Activated CD4-positive, alpha-beta T cell treated with anti-CD3 and anti-CD28 coated beads for 48 hours (primary cell): ENCODE measurements around the gene OR4E1.
"Not testable (repeated sequence)": the region's sequence is repeated elsewhere in the genome, so short reads cannot be mapped to it uniquely, and the experiment has no call there.

Source experiments
- DNase-seq: peaks from one replicate; pipeline ENCODE4 v3.0.0-alpha.2; 2020

The OR4E1 gene

DNA sequence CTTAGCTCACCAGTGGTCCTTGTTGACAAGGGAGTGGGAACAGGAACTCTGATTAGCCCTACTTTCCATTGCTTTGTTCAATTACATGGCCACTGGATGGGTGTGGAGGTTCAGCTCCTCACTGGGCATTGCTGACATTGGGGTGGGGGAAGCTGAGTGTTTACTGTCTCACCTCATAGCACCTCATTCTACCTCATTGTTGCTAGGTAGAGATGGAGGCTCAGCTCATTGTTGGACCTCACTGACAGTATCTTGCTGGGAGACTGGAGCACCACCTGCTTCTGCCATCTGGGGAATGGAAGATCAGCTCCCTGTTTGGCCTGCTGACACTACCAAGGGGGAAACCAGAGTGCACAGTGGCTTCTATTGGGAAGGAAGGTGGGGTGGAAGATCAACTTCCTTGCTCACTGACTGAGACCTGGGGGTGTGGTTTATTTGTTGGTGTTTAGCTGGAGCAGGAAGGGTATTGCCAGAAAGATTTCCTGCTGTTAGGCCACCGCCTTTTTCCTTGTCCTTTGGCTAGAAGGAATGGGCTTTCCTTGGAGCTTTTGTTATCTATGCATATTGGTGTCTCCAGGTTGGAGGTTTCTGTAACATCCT is 21.3 kb downstream of the OR4E1 start:
- no peak for DNase-seq

GRCh38 chr14:21647380-21647779 is 26.2 kb downstream of the OR4E1 start:
- no peak for DNase-seq

DNA sequence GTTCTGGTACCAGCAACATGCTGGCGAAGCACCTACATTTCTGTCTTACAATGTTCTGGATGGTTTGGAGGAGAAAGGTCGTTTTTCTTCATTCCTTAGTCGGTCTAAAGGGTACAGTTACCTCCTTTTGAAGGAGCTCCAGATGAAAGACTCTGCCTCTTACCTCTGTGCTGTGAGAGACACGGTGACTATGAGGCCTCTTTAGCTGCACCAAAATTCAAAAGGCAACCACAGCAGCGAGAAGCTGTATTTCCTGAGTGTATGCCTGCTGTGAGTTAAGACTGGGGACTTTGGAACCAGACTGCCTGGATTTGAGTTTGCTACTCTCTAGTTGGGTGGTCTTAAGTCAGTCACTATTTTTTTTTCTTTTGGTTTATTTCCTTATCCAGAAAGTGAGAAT is 30.2 kb downstream of the OR4E1 start:
- DNase-seq = no peak

DNA sequence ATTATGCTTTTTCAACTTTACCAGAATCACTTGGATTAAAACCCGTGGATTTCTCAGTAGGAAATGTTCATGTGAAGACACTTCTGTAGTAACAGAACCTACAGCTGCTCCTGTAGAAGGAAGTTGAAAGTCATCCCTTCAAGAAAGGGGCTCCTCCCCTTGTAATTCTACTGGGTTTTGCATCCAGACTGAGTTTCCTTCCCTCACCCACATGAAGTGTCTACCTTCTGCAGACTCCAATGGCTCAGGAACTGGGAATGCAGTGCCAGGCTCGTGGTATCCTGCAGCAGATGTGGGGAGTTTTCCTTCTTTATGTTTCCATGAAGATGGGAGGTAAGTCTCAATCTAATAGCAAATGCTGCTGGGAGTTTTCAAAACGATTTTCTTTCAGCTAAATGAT is 30.9 kb downstream of the OR4E1 start:
- no peak for DNase-seq

GRCh38 chr14:21634840-21635239 is 38.8 kb downstream of the OR4E1 start, which contains the start of gene OR10G2:
Gene OR10G2 (minus strand): TSS chr14:21634940. CDS start chr14:21634842, 98 bp downstream.
- DNase-seq = no peak

DNA sequence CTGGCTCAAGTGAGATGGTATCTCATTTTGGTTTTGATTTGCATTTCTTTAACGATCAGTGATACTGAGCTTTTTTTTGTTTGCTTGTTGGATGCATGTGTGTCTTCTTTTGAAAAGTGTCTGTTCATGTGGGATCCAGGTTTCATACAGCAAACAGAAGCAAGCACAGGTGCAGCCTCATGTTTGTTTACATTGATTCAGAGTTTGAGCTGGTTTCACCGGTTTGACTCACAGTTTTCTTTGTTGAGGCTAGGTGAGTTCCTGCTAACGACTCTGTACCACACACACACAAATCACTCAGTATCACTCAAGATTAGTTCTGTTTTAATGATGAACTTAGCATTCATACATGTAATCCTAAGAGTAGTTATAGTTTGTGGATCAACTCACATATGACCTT is 42.5 kb downstream of the OR4E1 start:
- DNase-seq = no peak

DNA sequence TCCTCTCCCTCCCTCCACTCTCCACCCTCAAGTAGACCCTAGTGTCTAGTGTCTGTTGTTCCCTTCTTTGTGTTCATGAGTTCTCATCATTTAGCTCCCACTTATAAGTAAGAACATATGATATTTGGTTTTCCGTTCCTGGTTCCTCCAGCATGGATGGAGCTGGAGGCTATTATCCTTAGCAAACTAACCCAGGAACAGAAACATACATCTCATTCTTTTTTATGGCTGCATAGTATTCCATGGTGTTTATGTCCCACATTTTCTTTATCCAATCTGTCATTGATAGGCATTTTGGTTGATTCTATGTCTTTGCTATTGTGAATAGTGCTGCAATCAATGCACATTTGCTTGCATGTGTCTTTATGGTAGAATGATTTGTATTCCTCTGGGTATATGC is 43.1 kb downstream of the OR4E1 start:
- DNase-seq = not testable (repeated sequence)

DNA sequence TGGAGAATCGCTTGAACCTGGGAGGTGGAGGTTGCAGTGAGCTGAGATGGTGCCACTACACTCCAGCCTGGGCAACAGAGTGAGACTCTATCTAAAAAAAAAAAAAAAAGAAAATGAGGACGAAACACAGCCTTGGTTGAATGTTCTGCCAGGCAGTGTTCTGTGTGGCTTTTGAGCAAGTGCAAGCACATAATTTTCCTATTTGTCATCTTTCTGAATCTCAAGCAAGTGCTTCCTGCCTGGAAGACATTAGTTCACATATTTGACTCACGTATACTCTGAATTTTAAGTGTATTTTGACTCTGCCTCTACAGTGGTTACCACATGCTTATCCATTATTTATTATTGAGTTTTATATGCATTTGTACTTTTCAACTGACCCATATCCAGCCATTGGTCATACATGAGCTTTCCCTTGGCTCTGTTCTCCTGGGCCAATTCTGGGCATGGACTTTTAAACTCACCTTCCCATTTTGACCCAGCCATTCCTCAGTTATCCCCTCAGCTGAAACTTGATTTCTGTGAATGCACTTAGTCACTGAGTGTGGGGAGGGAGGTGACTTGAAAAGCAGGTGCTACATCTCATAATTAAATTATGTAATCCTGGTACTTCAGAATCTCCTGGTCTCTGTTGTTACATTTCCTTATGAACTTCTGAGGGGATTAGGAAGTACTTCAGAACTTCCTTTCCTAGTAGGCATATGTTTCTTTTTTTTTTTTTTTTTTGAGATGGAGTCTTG is 47.0 kb downstream of the OR4E1 start:
- DNase-seq = no peak
